ENCODE data around the gene PTPRK.

PTPRK gene

GRCh38 chr6:128208078-128208477 lies 312.3 kb downstream of the PTPRK start:
- TF ChIP-seq FOXM1 (IDR thresholded peaks at IDR 0.05; ENCODE audit: borderline replicate concordance, low read depth) (no peak), MAX (IDR thresholded peaks at IDR 0.05) (no peak), EP300 (IDR thresholded peaks at IDR 0.05; ENCODE audit: borderline replicate concordance) (no peak), CEBPB (IDR thresholded peaks at IDR 0.05) (no peak), ZBTB7A (IDR thresholded peaks at IDR 0.05; ENCODE audit: low read depth) (no peak), CREB1 (IDR thresholded peaks at IDR 0.05; ENCODE audit: low read depth) (no peak), TEAD4 (IDR thresholded peaks at IDR 0.05) (no peak), TCF12 (IDR thresholded peaks at IDR 0.05; ENCODE audit: low read depth) (no peak), NFIC (IDR thresholded peaks at IDR 0.05) (no peak), YY1 (IDR thresholded peaks at IDR 0.05; ENCODE audit: low read depth) (no peak), TAF1 (IDR thresholded peaks at IDR 0.05; ENCODE audit: low read depth) (no peak), RAD21 (IDR thresholded peaks at IDR 0.05; ENCODE audit: low read depth) (no peak), EGR1 (IDR thresholded peaks at IDR 0.05) (no peak)
- TF ChIP-seq, protein P1, sequence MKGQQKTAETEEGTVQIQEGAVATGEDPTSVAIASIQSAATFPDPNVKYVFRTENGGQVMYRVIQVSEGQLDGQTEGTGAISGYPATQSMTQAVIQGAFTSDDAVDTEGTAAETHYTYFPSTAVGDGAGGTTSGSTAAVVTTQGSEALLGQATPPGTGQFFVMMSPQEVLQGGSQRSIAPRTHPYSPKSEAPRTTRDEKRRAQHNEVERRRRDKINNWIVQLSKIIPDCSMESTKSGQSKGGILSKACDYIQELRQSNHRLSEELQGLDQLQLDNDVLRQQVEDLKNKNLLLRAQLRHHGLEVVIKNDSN (IDR thresholded peaks at IDR 0.05) = no peak
- TF ChIP-seq, protein P2, sequence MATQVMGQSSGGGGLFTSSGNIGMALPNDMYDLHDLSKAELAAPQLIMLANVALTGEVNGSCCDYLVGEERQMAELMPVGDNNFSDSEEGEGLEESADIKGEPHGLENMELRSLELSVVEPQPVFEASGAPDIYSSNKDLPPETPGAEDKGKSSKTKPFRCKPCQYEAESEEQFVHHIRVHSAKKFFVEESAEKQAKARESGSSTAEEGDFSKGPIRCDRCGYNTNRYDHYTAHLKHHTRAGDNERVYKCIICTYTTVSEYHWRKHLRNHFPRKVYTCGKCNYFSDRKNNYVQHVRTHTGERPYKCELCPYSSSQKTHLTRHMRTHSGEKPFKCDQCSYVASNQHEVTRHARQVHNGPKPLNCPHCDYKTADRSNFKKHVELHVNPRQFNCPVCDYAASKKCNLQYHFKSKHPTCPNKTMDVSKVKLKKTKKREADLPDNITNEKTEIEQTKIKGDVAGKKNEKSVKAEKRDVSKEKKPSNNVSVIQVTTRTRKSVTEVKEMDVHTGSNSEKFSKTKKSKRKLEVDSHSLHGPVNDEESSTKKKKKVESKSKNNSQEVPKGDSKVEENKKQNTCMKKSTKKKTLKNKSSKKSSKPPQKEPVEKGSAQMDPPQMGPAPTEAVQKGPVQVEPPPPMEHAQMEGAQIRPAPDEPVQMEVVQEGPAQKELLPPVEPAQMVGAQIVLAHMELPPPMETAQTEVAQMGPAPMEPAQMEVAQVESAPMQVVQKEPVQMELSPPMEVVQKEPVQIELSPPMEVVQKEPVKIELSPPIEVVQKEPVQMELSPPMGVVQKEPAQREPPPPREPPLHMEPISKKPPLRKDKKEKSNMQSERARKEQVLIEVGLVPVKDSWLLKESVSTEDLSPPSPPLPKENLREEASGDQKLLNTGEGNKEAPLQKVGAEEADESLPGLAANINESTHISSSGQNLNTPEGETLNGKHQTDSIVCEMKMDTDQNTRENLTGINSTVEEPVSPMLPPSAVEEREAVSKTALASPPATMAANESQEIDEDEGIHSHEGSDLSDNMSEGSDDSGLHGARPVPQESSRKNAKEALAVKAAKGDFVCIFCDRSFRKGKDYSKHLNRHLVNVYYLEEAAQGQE (IDR thresholded peaks at IDR 0.05; ENCODE audit: low read depth) = no peak

GRCh38 chr6:128206610-128207426 lies 313.6 kb downstream of the PTPRK start:
- TF ChIP-seq MAX (IDR thresholded peaks at IDR 0.05) = no peak
- TF ChIP-seq CREB1 (IDR thresholded peaks at IDR 0.05; ENCODE audit: low read depth) = no peak
- TF ChIP-seq NFIC (IDR thresholded peaks at IDR 0.05) = no peak
- TF ChIP-seq, protein P2 (IDR thresholded peaks at IDR 0.05; ENCODE audit: low read depth) = no peak
- TF ChIP-seq CEBPB (IDR thresholded peaks at IDR 0.05) = no peak
- no peak for TF ChIP-seq FOXM1 (IDR thresholded peaks at IDR 0.05; ENCODE audit: borderline replicate concordance, low read depth)
- no peak for TF ChIP-seq TEAD4 (IDR thresholded peaks at IDR 0.05)
- no peak for TF ChIP-seq ZBTB7A (IDR thresholded peaks at IDR 0.05; ENCODE audit: low read depth)

DNA sequence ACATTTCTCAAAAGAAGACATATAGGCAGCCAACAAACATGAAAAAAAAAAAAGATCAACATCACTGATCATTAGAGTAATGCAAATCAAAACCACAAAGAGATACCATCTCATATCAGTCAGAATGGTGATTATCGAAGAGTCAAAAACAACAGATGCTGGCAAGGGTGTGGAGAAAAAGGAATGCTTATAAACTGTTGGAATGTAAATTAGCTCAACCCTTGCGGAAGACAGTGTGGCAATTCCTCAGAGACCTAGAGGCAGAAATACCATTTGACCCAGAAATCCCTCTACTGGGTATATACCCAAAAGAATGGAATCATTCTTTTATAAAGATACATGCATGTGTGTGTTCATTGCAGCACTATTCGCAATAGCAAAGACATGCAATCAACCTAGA lies 315.8 kb downstream of the PTPRK start:
- TF ChIP-seq FOXM1 (IDR thresholded peaks at IDR 0.05; ENCODE audit: borderline replicate concordance, low read depth) (no peak), CREB1 (IDR thresholded peaks at IDR 0.05; ENCODE audit: low read depth) (no peak), YY1 (IDR thresholded peaks at IDR 0.05; ENCODE audit: low read depth) (no peak), EP300 (IDR thresholded peaks at IDR 0.05; ENCODE audit: borderline replicate concordance) (no peak), MAX (IDR thresholded peaks at IDR 0.05) (no peak), NFIC (IDR thresholded peaks at IDR 0.05) (no peak), EGR1 (IDR thresholded peaks at IDR 0.05) (no peak), CEBPB (IDR thresholded peaks at IDR 0.05) (no peak), TEAD4 (IDR thresholded peaks at IDR 0.05) (no peak), RAD21 (IDR thresholded peaks at IDR 0.05; ENCODE audit: low read depth) (no peak), ZBTB7A (IDR thresholded peaks at IDR 0.05; ENCODE audit: low read depth) (no peak), TCF12 (IDR thresholded peaks at IDR 0.05; ENCODE audit: low read depth) (no peak), TAF1 (IDR thresholded peaks at IDR 0.05; ENCODE audit: low read depth) (no peak)
- TF ChIP-seq, protein P1 (IDR thresholded peaks at IDR 0.05) = no peak
- TF ChIP-seq, protein P2 (IDR thresholded peaks at IDR 0.05; ENCODE audit: low read depth) = no peak

Measured in Ishikawa (cell line).